Measurements from ENCODE around the gene TSPAN11.

The TSPAN11 gene

GRCh38 chr12:30936036-30936435 lies 9.5 kb downstream of the TSPAN11 start:
- no peak for TF ChIP-seq EZH2phosphoT487 (conservative IDR thresholded peaks at IDR 0.05; ENCODE audit: low read length)
- TF ChIP-seq, protein P1, sequence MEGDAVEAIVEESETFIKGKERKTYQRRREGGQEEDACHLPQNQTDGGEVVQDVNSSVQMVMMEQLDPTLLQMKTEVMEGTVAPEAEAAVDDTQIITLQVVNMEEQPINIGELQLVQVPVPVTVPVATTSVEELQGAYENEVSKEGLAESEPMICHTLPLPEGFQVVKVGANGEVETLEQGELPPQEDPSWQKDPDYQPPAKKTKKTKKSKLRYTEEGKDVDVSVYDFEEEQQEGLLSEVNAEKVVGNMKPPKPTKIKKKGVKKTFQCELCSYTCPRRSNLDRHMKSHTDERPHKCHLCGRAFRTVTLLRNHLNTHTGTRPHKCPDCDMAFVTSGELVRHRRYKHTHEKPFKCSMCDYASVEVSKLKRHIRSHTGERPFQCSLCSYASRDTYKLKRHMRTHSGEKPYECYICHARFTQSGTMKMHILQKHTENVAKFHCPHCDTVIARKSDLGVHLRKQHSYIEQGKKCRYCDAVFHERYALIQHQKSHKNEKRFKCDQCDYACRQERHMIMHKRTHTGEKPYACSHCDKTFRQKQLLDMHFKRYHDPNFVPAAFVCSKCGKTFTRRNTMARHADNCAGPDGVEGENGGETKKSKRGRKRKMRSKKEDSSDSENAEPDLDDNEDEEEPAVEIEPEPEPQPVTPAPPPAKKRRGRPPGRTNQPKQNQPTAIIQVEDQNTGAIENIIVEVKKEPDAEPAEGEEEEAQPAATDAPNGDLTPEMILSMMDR (IDR thresholded peaks at IDR 0.05; ENCODE audit: insufficient read depth, low read length, poor library complexity, severe bottlenecking) = no peak
- Histone ChIP-seq H3K4me2 (ENCODE audit: low read depth, low read length, poor library complexity, severe bottlenecking) (no peak overlapping the region), H3K36me3 (ENCODE audit: low read length) (no peaks in the 10 kb centered on the region), H3F3A (ENCODE audit: insufficient read depth) (no peaks in the 10 kb centered on the region), H4K20me1 (ENCODE audit: low read depth, low read length) (no peaks in the 10 kb centered on the region), H3K79me2 (ENCODE audit: insufficient read depth, low read length) (no peaks in the 10 kb centered on the region), H3K4me3 (ENCODE audit: insufficient read depth, low read length, poor library complexity, severe bottlenecking) (no peak overlapping the region), H3K27me3 (ENCODE audit: low read length) (no peaks in the 10 kb centered on the region), H3K9ac (ENCODE audit: low read length) (no peak overlapping the region), H3K9me3 (ENCODE audit: insufficient read depth, low read length) (no peaks in the 10 kb centered on the region), H3K9me2 (replicated peaks; ENCODE audit: insufficient read depth, low read length) (no peaks in the 10 kb centered on the region), H3K27ac (ENCODE audit: low read depth, low read length) (no peak overlapping the region), H2AFZ (ENCODE audit: low read depth, low read length, severe bottlenecking) (no peak overlapping the region)

GRCh38 chr12:30939234-30939633 lies 12.7 kb downstream of the TSPAN11 start:
- Histone ChIP-seq H3K9me3 (ENCODE audit: insufficient read depth, low read length) (no peaks in the 10 kb centered on the region), H2AFZ (ENCODE audit: low read depth, low read length, severe bottlenecking) (no peak overlapping the region), H3F3A (ENCODE audit: insufficient read depth) (no peaks in the 10 kb centered on the region), H3K27me3 (ENCODE audit: low read length) (no peaks in the 10 kb centered on the region), H3K9me2 (replicated peaks; ENCODE audit: insufficient read depth, low read length) (no peaks in the 10 kb centered on the region), H3K36me3 (ENCODE audit: low read length) (no peaks in the 10 kb centered on the region), H3K27ac (ENCODE audit: low read depth, low read length) (no peak overlapping the region), H3K9ac (ENCODE audit: low read length) (no peak overlapping the region), H3K79me2 (ENCODE audit: insufficient read depth, low read length) (no peaks in the 10 kb centered on the region), H3K4me2 (ENCODE audit: low read depth, low read length, poor library complexity, severe bottlenecking) (no peak overlapping the region), H3K4me3 (ENCODE audit: insufficient read depth, low read length, poor library complexity, severe bottlenecking) (no peak overlapping the region), H4K20me1 (ENCODE audit: low read depth, low read length) (no peaks in the 10 kb centered on the region)
- TF ChIP-seq, protein P1 (IDR thresholded peaks at IDR 0.05; ENCODE audit: insufficient read depth, low read length, poor library complexity, severe bottlenecking) = no peak
- TF ChIP-seq EZH2phosphoT487 (conservative IDR thresholded peaks at IDR 0.05; ENCODE audit: low read length) = no peak

GRCh38 chr12:30942486-30942885 lies 15.9 kb downstream of the TSPAN11 start:
- no peak overlapping the region for H3K4me3 ChIP-seq (ENCODE audit: insufficient read depth, low read length, poor library complexity, severe bottlenecking)
- H2AFZ ChIP-seq (ENCODE audit: low read depth, low read length, severe bottlenecking) = no peak overlapping the region
- H3K36me3 ChIP-seq (ENCODE audit: low read length) = no peaks in the 10 kb centered on the region
- no peak overlapping the region for H3K4me2 ChIP-seq (ENCODE audit: low read depth, low read length, poor library complexity, severe bottlenecking)
- no peaks in the 10 kb centered on the region for H4K20me1 ChIP-seq (ENCODE audit: low read depth, low read length)
- H3K9me2 ChIP-seq (replicated peaks; ENCODE audit: insufficient read depth, low read length) = no peaks in the 10 kb centered on the region
- no peak overlapping the region for H3K9ac ChIP-seq (ENCODE audit: low read length)
- no peaks in the 10 kb centered on the region for H3K79me2 ChIP-seq (ENCODE audit: insufficient read depth, low read length)
- H3F3A ChIP-seq (ENCODE audit: insufficient read depth) = no peaks in the 10 kb centered on the region
- no peaks in the 10 kb centered on the region for H3K9me3 ChIP-seq (ENCODE audit: insufficient read depth, low read length)
- no peaks in the 10 kb centered on the region for H3K27me3 ChIP-seq (ENCODE audit: low read length)
- TF ChIP-seq, protein P1 (IDR thresholded peaks at IDR 0.05; ENCODE audit: insufficient read depth, low read length, poor library complexity, severe bottlenecking) = no peak
- no peak for TF ChIP-seq EZH2phosphoT487 (conservative IDR thresholded peaks at IDR 0.05; ENCODE audit: low read length)
- no peak overlapping the region for H3K27ac ChIP-seq (ENCODE audit: low read depth, low read length)

Measured in SU-DHL-6 (cell line).